Measurements from ENCODE around the gene PI4KA. TPM values are rescaled to one million over a fixed set of nuclear protein-coding genes. Genes with fewer than 3 reads are reported as not detected.

The PI4KA gene
- total RNA-seq, 2 experiments from 2014 or later: 57.9 to 59.0 TPM

- ChIA-PET POLR2A (no interaction called here), CTCF (interaction anchor here (0.5 to 1.5 kb wide), 2 partner anchors 19 to 1134 kb away, joined by 3 to 6 read pairs; no protein-coding TSS in a partner anchor)
These were observed 93.9 kb downstream of the PI4KA start for GRCh38 chr22:20764729-20765128.

- ChIA-PET POLR2A (no interaction called here), CTCF (interaction anchor here (0.5 to 1.5 kb wide), 2 partner anchors 20 to 1133 kb away, joined by 3 to 6 read pairs; no protein-coding TSS in a partner anchor)
These were observed 94.2 kb downstream of the PI4KA start for GRCh38 chr22:20764471-20764720.

- POLR2A ChIA-PET: no interaction called here
- CTCF ChIA-PET: interaction anchor here (0.5 to 1.5 kb wide), 2 partner anchors 20 to 1133 kb away, joined by 3 to 6 read pairs; no protein-coding TSS in a partner anchor
These were observed 94.8 kb downstream of the PI4KA start for GRCh38 chr22:20763630-20764470.

GRCh38 chr22:20762233-20762796 is 96.3 kb downstream of the PI4KA start:
- ChIA-PET CTCF (no interaction called here), POLR2A (no interaction called here)

GRCh38 chr22:20761536-20761935 is 97.1 kb downstream of the PI4KA start:
- ChIA-PET CTCF (no interaction called here), POLR2A (no interaction called here)

- CTCF ChIA-PET: no interaction called here
- POLR2A ChIA-PET: no interaction called here
These were observed 98.5 kb downstream of the PI4KA start for GRCh38 chr22:20760084-20760483.

- ChIA-PET POLR2A (no interaction called here), CTCF (interaction anchor here (0.6 to 1.2 kb wide), 2 partner anchors 17 to 615 kb away, joined by 3 to 4 read pairs; no protein-coding TSS in a partner anchor)
These were observed 99.9 kb downstream of the PI4KA start for GRCh38 chr22:20758688-20759087.

GRCh38 chr22:20756846-20757245 is 101.8 kb downstream of the PI4KA start:
- ChIA-PET CTCF (no interaction called here), POLR2A (no interaction called here)

GRCh38 chr22:20752873-20753272 is 105.7 kb downstream of the PI4KA start:
- ChIA-PET CTCF (interaction anchor here (0.7 kb wide), 1 partner anchor 10 kb away, joined by 3 read pairs; no protein-coding TSS in a partner anchor), POLR2A (interaction anchor here (0.6 kb wide), 1 partner anchor 18 kb away, joined by 3 read pairs; no protein-coding TSS in a partner anchor)

- ChIA-PET CTCF (interaction anchor here (0.7 kb wide), 1 partner anchor 10 kb away, joined by 3 read pairs; no protein-coding TSS in a partner anchor), POLR2A (interaction anchor here (0.6 kb wide), 1 partner anchor 18 kb away, joined by 3 read pairs; no protein-coding TSS in a partner anchor)
These were observed 106.4 kb downstream of the PI4KA start for GRCh38 chr22:20752104-20752741.

- ChIA-PET CTCF (interaction anchor here (0.8 kb wide), 1 partner anchor 49 kb away, joined by 5 read pairs; no protein-coding TSS in a partner anchor), POLR2A (no interaction called here)
These were observed 107.3 kb downstream of the PI4KA start for GRCh38 chr22:20751185-20751851.

- POLR2A ChIA-PET: no interaction called here
- CTCF ChIA-PET: interaction anchor here (0.8 kb wide), 1 partner anchor 50 kb away, joined by 5 read pairs; no protein-coding TSS in a partner anchor
These were observed 108.0 kb downstream of the PI4KA start for GRCh38 chr22:20750461-20751184.

GRCh38 chr22:20749453-20749852 is 109.2 kb downstream of the PI4KA start:
- POLR2A ChIA-PET: no interaction called here
- CTCF ChIA-PET: no interaction called here

- CTCF ChIA-PET: no interaction called here
- POLR2A ChIA-PET: no interaction called here
These were observed 109.7 kb downstream of the PI4KA start for GRCh38 chr22:20748731-20749428.

- POLR2A ChIA-PET: no interaction called here
- CTCF ChIA-PET: no interaction called here
These were observed 110.5 kb downstream of the PI4KA start for GRCh38 chr22:20748082-20748481.

- ChIA-PET CTCF (no interaction called here), POLR2A (no interaction called here)
These were observed 111.4 kb downstream of the PI4KA start for GRCh38 chr22:20747223-20747622.

GRCh38 chr22:20746431-20747189 is 112.0 kb downstream of the PI4KA start:
- CTCF ChIA-PET: interaction anchor here (0.9 kb wide), 1 partner anchor 37 kb away, joined by 3 read pairs; no protein-coding TSS in a partner anchor
- POLR2A ChIA-PET: no interaction called here

- CTCF ChIA-PET: no interaction called here
- POLR2A ChIA-PET: no interaction called here
These were observed 113.5 kb downstream of the PI4KA start for GRCh38 chr22:20745119-20745518.

All from activated CD8-positive, alpha-beta memory T cell treated with anti-CD3 and anti-CD28 coated beads for 36 hours (primary cell).